Peyer's patch (tissue), 4 donors: ENCODE data around the gene TMOD1. TPM values are rescaled to one million over a fixed set of nuclear protein-coding genes. Genes with fewer than 3 reads are reported as not detected.

ENCODE experiments used
- DNase-seq, 3 donors: peaks; one replicate each; pipeline ENCODE4 v3.0.0-alpha.2; 2017 to 2019
- H3K27ac ChIP-seq, 4 donors: fragments of 200-600 bp; sonication (generic); one replicate each; pipeline ENCODE4 v1.5.1; 2016 to 2019
- H3K27me3 ChIP-seq, 2 donors: fragments of 200-600 bp; sonication (generic); one replicate each; pipeline ENCODE4 v1.5.1; 2019
- H3K36me3 ChIP-seq, 3 donors: fragments of 200-600 bp; sonication (generic); one replicate each; pipeline ENCODE4 v1.5.1; 2016 to 2019
- H3K4me1 ChIP-seq, 4 donors: fragments of 200-600 bp; sonication (generic); one replicate each; pipeline ENCODE4 v1.5.1; 2016 to 2019
- H3K4me3 ChIP-seq, 4 donors: fragments of 200-600 bp; sonication (generic); 1 replicate in 3 of 4; 2 replicates in 1 of 4; pipeline ENCODE4 v1.5.1; 2016 to 2019; ENCODE audit warnings: mild to moderate bottlenecking in 1 of 4
- H3K9me3 ChIP-seq, 4 donors: fragments of 200-600 bp; sonication (generic); one replicate each; pipeline ENCODE4 v1.5.1; 2016 to 2019; ENCODE audit warnings: mild to moderate bottlenecking in 1 of 4
- CTCF ChIP-seq, 6 experiments: fragments of 450-650 bp in 4 of 6; fragments of 200-600 bp in 2 of 6; sonication (generic) in 1 of 6; IDR thresholded peaks; one replicate each; pipeline ENCODE4 v1.5.1; 2017 to 2019; ENCODE audit warnings: antibody characterized with exemption in 6 of 6, mild to moderate bottlenecking in 3 of 6, moderate library complexity in 1 of 6
- POLR2A ChIP-seq, 2 donors: fragments of 450-650 bp; IDR thresholded peaks; one replicate each; pipeline ENCODE4 v1.5.1; 2017; ENCODE audit warnings: antibody characterized with exemption in 2 of 2, mild to moderate bottlenecking in 2 of 2, moderate library complexity in 2 of 2
- total RNA-seq, 4 donors: library from RNA; depleted of rRNA; stranded (reverse); fragments of >200 nt; gene quantifications; one replicate each; pipeline ENCODE4 v1.1.0, GENCODE V29; 2016

TMOD1 gene
- total RNA-seq, 4 donors from 2014 or later = 2.6 to 15.7 (median 4.9) TPM

- no peak for TF ChIP-seq CTCF (IDR thresholded peaks at IDR 0.05)
- TF ChIP-seq POLR2A (IDR thresholded peaks at IDR 0.05) = no peak
- Histone ChIP-seq H3K27me3 (no peaks in the 10 kb centered on the region), H3K9me3 (no peaks in the 10 kb centered on the region), H3K27ac (no peak overlapping the region), H3K4me3 (no peak overlapping the region), H3K4me1 (peaks cover 0 to 17% (median 0%) of the 10 kb centered on the region in 4 donors), H3K36me3 (no peaks in the 10 kb centered on the region)
- no peak for DNase-seq
These were observed 63.8 kb downstream of the TMOD1 start for GRCh38 chr9:97565262-97565661.

- Histone ChIP-seq H3K27ac (peak overlapping the region in 1 of 4 donors; percentile 8), H3K27me3 (no peaks in the 10 kb centered on the region), H3K4me3 (no peak overlapping the region), H3K9me3 (no peaks in the 10 kb centered on the region), H3K4me1 (peaks cover 0 to 17% (median 0%) of the 10 kb centered on the region in 4 donors), H3K36me3 (no peaks in the 10 kb centered on the region)
- DNase-seq = no peak
- TF ChIP-seq CTCF (IDR thresholded peaks at IDR 0.05) (no peak), POLR2A (IDR thresholded peaks at IDR 0.05) (no peak)
These were observed 65.9 kb downstream of the TMOD1 start for GRCh38 chr9:97567182-97567893.

- Histone ChIP-seq H3K4me3 (no peak overlapping the region), H3K36me3 (no peaks in the 10 kb centered on the region)
These were observed 66.4 kb downstream of the TMOD1 start for GRCh38 chr9:97567894-97568202.

GRCh38 chr9:97568461-97569275, 67.2 kb downstream of the TMOD1 start:
- DNase-seq = no peak
- H3K9me3 ChIP-seq = no peaks in the 10 kb centered on the region
- TF ChIP-seq POLR2A (IDR thresholded peaks at IDR 0.05) (no peak), CTCF (IDR thresholded peaks at IDR 0.05) (no peak)
- peaks cover 0 to 13% (median 0%) of the 10 kb centered on the region in 4 donors for H3K4me1 ChIP-seq
- H3K4me3 ChIP-seq = no peak overlapping the region
- H3K27ac ChIP-seq = no peak overlapping the region
- H3K27me3 ChIP-seq = no peaks in the 10 kb centered on the region
- H3K36me3 ChIP-seq = no peaks in the 10 kb centered on the region

More at GRCh38 chr9:97567894-97568202, 66.4 kb downstream of the TMOD1 start:
- no peaks in the 10 kb centered on the region for H3K27me3 ChIP-seq
- H3K4me1 ChIP-seq = peaks cover 0 to 17% (median 0%) of the 10 kb centered on the region in 4 donors
- DNase-seq = no peak
- no peaks in the 10 kb centered on the region for H3K9me3 ChIP-seq
- TF ChIP-seq CTCF (IDR thresholded peaks at IDR 0.05) = no peak
- no peak for TF ChIP-seq POLR2A (IDR thresholded peaks at IDR 0.05)
- no peak overlapping the region for H3K27ac ChIP-seq

- no peak for DNase-seq
- Histone ChIP-seq H3K4me1 (no peaks in the 10 kb centered on the region), H3K36me3 (no peaks in the 10 kb centered on the region), H3K27ac (no peak overlapping the region), H3K4me3 (no peak overlapping the region), H3K27me3 (no peaks in the 10 kb centered on the region), H3K9me3 (no peaks in the 10 kb centered on the region)
- TF ChIP-seq CTCF (IDR thresholded peaks at IDR 0.05) = no peak
- TF ChIP-seq POLR2A (IDR thresholded peaks at IDR 0.05) = no peak
These were observed 69.4 kb downstream of the TMOD1 start for GRCh38 chr9:97570899-97571298.
